H1 (cell line): ENCODE measurements around the gene ABCG1. TPM values are rescaled to one million over a fixed set of nuclear protein-coding genes. Genes with fewer than 3 reads are reported as not detected.

Experiments
- CTCF ChIA-PET: fragments of 300-600 bp; sonication (Branson Sonifier 250); formaldehyde crosslinking; loops from one replicate; lab custom pipeline; 2021; ENCODE audit not compliant: partially characterized antibody; lab: Charles Lee
- POLR2A ChIA-PET: fragments of 300-600 bp; sonication (Branson Sonifier 250); formaldehyde crosslinking; loops from one replicate; lab custom pipeline; 2021; ENCODE audit warnings: inconsistent platforms; ENCODE audit not compliant: partially characterized antibody; lab: Charles Lee
- DNase-seq, 2 experiments: peaks; one replicate each; pipeline versions ENCODE4 v3.0.0 to v3.0.0-alpha.2; 2010 to 2022; ENCODE audit warnings: low spot score in 2 of 2, low read depth in 1 of 2, mixed read lengths in 1 of 2
- FAIRE-seq: peaks from 2 replicates; lab custom pipeline; 2011; peaks lifted over from hg19 to GRCh38; lab: Jason Lieb, UNC
- H2AFZ ChIP-seq: 2 replicates; pipeline ENCODE4 v1.8.1; 2012; ENCODE audit warnings: low read length, inconsistent platforms
- H2AK5ac ChIP-seq: 2 replicates; pipeline ENCODE4 v1.6.1; 2013; ENCODE audit warnings: low read depth, low read length
- H2BK120ac ChIP-seq: replicated peaks from 2 replicates; pipeline ENCODE3; 2013; ENCODE audit warnings: low read depth, low read length, inconsistent platforms
- H2BK12ac ChIP-seq: 2 replicates; pipeline ENCODE4 v1.6.1; 2013; ENCODE audit warnings: low read depth, low read length
- H2BK15ac ChIP-seq: 2 replicates; pipeline ENCODE4 v1.6.1; 2013; ENCODE audit warnings: low read length
- H2BK20ac ChIP-seq: 2 replicates; pipeline ENCODE4 v1.6.1; 2013; ENCODE audit warnings: low read length
- H2BK5ac ChIP-seq: 2 replicates; pipeline ENCODE4 v1.6.1; 2013; ENCODE audit warnings: low read depth, low read length
- H3K14ac ChIP-seq: 2 replicates; pipeline ENCODE4 v1.6.1; 2013; ENCODE audit warnings: inconsistent platforms; ENCODE audit not compliant: insufficient read length
- H3K18ac ChIP-seq: 2 replicates; pipeline ENCODE4 v1.6.1; 2013; ENCODE audit warnings: low read length; ENCODE audit errors: extremely low read depth
- H3K23ac ChIP-seq: 2 replicates; pipeline ENCODE4 v1.6.1; 2013; ENCODE audit warnings: inconsistent platforms; ENCODE audit not compliant: insufficient read length
- H3K23me2 ChIP-seq: 2 replicates; pipeline ENCODE4 v1.6.1; 2013; ENCODE audit warnings: low read depth, low read length
- H3K27ac ChIP-seq: 2 replicates; pipeline ENCODE4 v1.6.1; 2011; ENCODE audit warnings: low read depth, low read length, inconsistent platforms
- H3K27me3 ChIP-seq, 4 experiments: replicated peaks in 1 of 4; 1 replicate in 1 of 4; 2 replicates in 3 of 4; pipeline versions ENCODE4 v1.6.1 to v1.8.1; 2011 to 2013; ENCODE audit warnings: low read length in 3 of 4, mild to moderate bottlenecking in 3 of 4, inconsistent platforms in 2 of 4, mixed read lengths in 2 of 4, moderate library complexity in 1 of 4; ENCODE audit not compliant: control insufficient read depth in 3 of 4, insufficient read depth in 3 of 4; ENCODE audit errors: extremely low read depth in 1 of 4
- H3K36me3 ChIP-seq, 4 experiments: 2 replicates each; pipeline versions ENCODE4 v1.6.1 to v1.8.1; 2011 to 2013; ENCODE audit warnings: mild to moderate bottlenecking in 4 of 4, low read length in 3 of 4, moderate library complexity in 2 of 4, control low read depth in 1 of 4, inconsistent platforms in 1 of 4; ENCODE audit not compliant: insufficient read depth in 4 of 4, control insufficient read depth in 2 of 4
- H3K4ac ChIP-seq: replicated peaks from 2 replicates; pipeline ENCODE3; 2013; ENCODE audit warnings: low read length, low read depth, mixed read lengths, inconsistent platforms; ENCODE audit not compliant: insufficient read length
- H3K4me1 ChIP-seq, 4 experiments: replicated peaks in 1 of 4; 1 replicate in 1 of 4; 2 replicates in 3 of 4; pipeline versions ENCODE4 v1.6.1 to v1.8.1; 2011 to 2013; ENCODE audit warnings: low read length in 3 of 4, inconsistent platforms in 2 of 4, mixed read lengths in 1 of 4; ENCODE audit not compliant: insufficient read depth in 4 of 4, control insufficient read depth in 3 of 4
- H3K4me2 ChIP-seq, 2 experiments: 2 replicates each; pipeline versions ENCODE4 v1.6.1 to v1.8.1; 2011 to 2013; ENCODE audit warnings: low read depth in 2 of 2, low read length in 2 of 2, control low read depth in 1 of 2, inconsistent platforms in 1 of 2, mild to moderate bottlenecking in 1 of 2; ENCODE audit not compliant: insufficient read depth in 1 of 2
- H3K4me3 ChIP-seq, 4 experiments: fragments of 200-600, 300-600 bp in 1 of 4; sonication (generic), shearing (Covaris generic), sonication (Bioruptor Twin) in 1 of 4; 2 replicates each; pipeline versions ENCODE4 v1.5.1 to v1.8.1; 2011 to 2016; ENCODE audit warnings: low read length in 4 of 4, low read depth in 3 of 4, control low read depth in 2 of 4, inconsistent platforms in 2 of 4, mild to moderate bottlenecking in 2 of 4, mixed read lengths in 1 of 4, moderate library complexity in 1 of 4; ENCODE audit not compliant: insufficient read depth in 2 of 4; ENCODE audit errors: extremely low read depth in 1 of 4
- H3K56ac ChIP-seq: replicated peaks from 2 replicates; pipeline ENCODE3; 2013; ENCODE audit warnings: low read depth, mild to moderate bottlenecking, mixed read lengths, low read length, inconsistent platforms; ENCODE audit not compliant: insufficient read length
- H3K79me1 ChIP-seq: 2 replicates; pipeline ENCODE4 v1.6.1; 2013; ENCODE audit warnings: low read depth, low read length, control low read depth
- H3K79me2 ChIP-seq, 2 experiments: 2 replicates each; pipeline versions ENCODE4 v1.6.1 to v1.8.1; 2012 to 2013; ENCODE audit warnings: low read length in 2 of 2, mild to moderate bottlenecking in 2 of 2, inconsistent platforms in 1 of 2; ENCODE audit not compliant: insufficient read depth in 2 of 2, control insufficient read depth in 1 of 2
- H3K9ac ChIP-seq, 4 experiments: replicated peaks in 1 of 4; 1 replicate in 1 of 4; 2 replicates in 3 of 4; pipeline versions ENCODE4 v1.6.1 to v1.8.1; 2011 to 2013; ENCODE audit warnings: low read depth in 3 of 4, low read length in 3 of 4, control low read depth in 2 of 4, mild to moderate bottlenecking in 2 of 4, moderate library complexity in 2 of 4, inconsistent platforms in 1 of 4; ENCODE audit errors: extremely low read depth in 1 of 4
- H3K9me3 ChIP-seq, 2 experiments: 2 replicates each; pipeline versions ENCODE4 v1.6.1 to v1.8.1; 2012 to 2013; ENCODE audit warnings: mild to moderate bottlenecking in 2 of 2, moderate library complexity in 2 of 2, control low read depth in 1 of 2, inconsistent platforms in 1 of 2, low read depth in 1 of 2, low read length in 1 of 2, mixed read lengths in 1 of 2; ENCODE audit not compliant: insufficient read depth in 2 of 2
- H4K20me1 ChIP-seq, 2 experiments: replicated peaks in 1 of 2; 2 replicates each; pipeline versions ENCODE3 to v1.8.1; 2011 to 2013; ENCODE audit warnings: inconsistent platforms in 2 of 2, low read length in 2 of 2, mild to moderate bottlenecking in 1 of 2; ENCODE audit not compliant: insufficient read depth in 2 of 2, control insufficient read depth in 1 of 2
- H4K5ac ChIP-seq: 2 replicates; pipeline ENCODE4 v1.6.1; 2013; ENCODE audit warnings: low read length, low read depth, mixed read lengths, inconsistent platforms; ENCODE audit not compliant: insufficient read length
- H4K8ac ChIP-seq: 2 replicates; pipeline ENCODE4 v1.8.0; 2013; ENCODE audit warnings: mild to moderate bottlenecking, moderate library complexity, low read length, inconsistent platforms; ENCODE audit not compliant: insufficient read depth; ENCODE audit errors: extremely low read depth
- H4K91ac ChIP-seq: replicated peaks from 2 replicates; pipeline ENCODE3; 2013; ENCODE audit warnings: low read length, mixed read lengths, inconsistent platforms; ENCODE audit not compliant: insufficient read length
- CHD2 ChIP-seq: IDR thresholded peaks from 2 replicates; pipeline ENCODE4 v1.6.1; 2012; ENCODE audit warnings: low read length, improper control_type of control experiment
- CREB1 ChIP-seq: IDR thresholded peaks from 2 replicates; pipeline ENCODE4 v1.6.1; 2012; ENCODE audit warnings: inconsistent platforms
- EZH2 ChIP-seq: fragments of 200-600 bp; sonication (generic); IDR thresholded peaks from 2 replicates; pipeline ENCODE4 v1.7.1; 2012; ENCODE audit warnings: low read depth, mild to moderate bottlenecking, moderate library complexity, low read length, inconsistent platforms; ENCODE audit not compliant: severe bottlenecking
- FOSL1 ChIP-seq: IDR thresholded peaks from 2 replicates; pipeline ENCODE4 v1.6.1; 2011; ENCODE audit warnings: mild to moderate bottlenecking, low read depth, low read length, moderate library complexity; ENCODE audit not compliant: insufficient read depth
- GTF2F1 ChIP-seq: IDR thresholded peaks from 2 replicates; pipeline ENCODE4 v1.6.1; 2012; ENCODE audit warnings: low read depth, low read length, improper control_type of control experiment, borderline replicate concordance
- HDAC2 ChIP-seq, 2 experiments: fragments of 300-600 bp in 1 of 2; sonication (generic) in 1 of 2; IDR thresholded peaks; 2 replicates each; pipeline ENCODE4 v1.6.1; 2011 to 2012; ENCODE audit warnings: low read depth in 2 of 2, low read length in 2 of 2, mild to moderate bottlenecking in 2 of 2, moderate library complexity in 2 of 2, borderline replicate concordance in 1 of 2, inconsistent platforms in 1 of 2
- JUN ChIP-seq: IDR thresholded peaks from 2 replicates; pipeline ENCODE4 v1.6.1; 2011; ENCODE audit warnings: low read depth, mild to moderate bottlenecking, improper control_type of control experiment, low read length
- KDM1A ChIP-seq: fragments of 200-600, 300-600 bp; sonication (generic); IDR thresholded peaks from 2 replicates; pipeline ENCODE4 v1.7.1; 2016; ENCODE audit warnings: mild to moderate bottlenecking, low read length, borderline replicate concordance
- NRF1 ChIP-seq: IDR thresholded peaks from 2 replicates; pipeline ENCODE4 v1.6.1; 2011; ENCODE audit warnings: mild to moderate bottlenecking, low read depth, low read length, improper control_type of control experiment
- POU5F1 ChIP-seq: IDR thresholded peaks from 2 replicates; pipeline ENCODE4 v1.6.1; 2011; ENCODE audit warnings: low read depth, mild to moderate bottlenecking, low read length, moderate library complexity
- RAD21 ChIP-seq, 2 experiments: IDR thresholded peaks in 1 of 2; conservative IDR thresholded peaks in 1 of 2; 2 replicates each; pipeline ENCODE4 v1.6.1; 2011; ENCODE audit warnings: low read depth in 2 of 2, low read length in 2 of 2, improper control_type of control experiment in 1 of 2, inconsistent platforms in 1 of 2, mild to moderate bottlenecking in 1 of 2, moderate library complexity in 1 of 2
- SIRT6 ChIP-seq: IDR thresholded peaks from one replicate; pipeline ENCODE4 v1.7.1; 2012; ENCODE audit warnings: low read length, inconsistent platforms
- WGBS, 2 experiments: shearing (Covaris generic) in 1 of 2; methylation state at CpG; one replicate each; pipeline versions ENCODE4 v1.1.6 to v1.1.7; 2013 to 2015; ENCODE audit warnings: low lambda C conversion rate in 2 of 2, mixed read lengths in 2 of 2, inconsistent platforms in 1 of 2, low coverage in 1 of 2, missing lambda C conversion rate in 1 of 2; ENCODE audit not compliant: insufficient replicate concordance in 2 of 2, insufficient coverage in 1 of 2, insufficient read length in 1 of 2; ENCODE audit errors: extremely low coverage in 1 of 2, missing lambda C conversion rate in 1 of 2; 5-methylcytosine and 5-hydroxymethylcytosine counted together
- polyA plus RNA-seq, 7 experiments: library from polyadenylated mRNA; depleted of rRNA in 3 of 7; stranded (reverse) in 5 of 7; unstranded in 2 of 7; fragments of >200 nt in 5 of 7; fragments of 200-250 nt in 2 of 7; gene quantifications; 1 replicate in 5 of 7; 2 replicates in 1 of 7; 4 replicates in 1 of 7; pipeline versions ENCODE4 v1.2.1 to v1.2.3, GENCODE V29; 2011 to 2013; ENCODE audit warnings: missing spikeins in 2 of 7, mixed read lengths in 2 of 7
- total RNA-seq: library from RNA; stranded (reverse); fragmentation: NEBNext Ultra II Directional; extraction: Animal tissue kit (Norgen Biotek cat#: 25700); gene quantifications from 2 replicates; pipeline ENCODE4 v1.2.1, GENCODE V29; 2021

Gene ABCG1
- total and polyA plus RNA-seq, 2 of the 8 experiments (the other 6 are each of a cell fraction or from before 2014, with no cell fraction given) = 2.1 to 4.0 TPM

DNA sequence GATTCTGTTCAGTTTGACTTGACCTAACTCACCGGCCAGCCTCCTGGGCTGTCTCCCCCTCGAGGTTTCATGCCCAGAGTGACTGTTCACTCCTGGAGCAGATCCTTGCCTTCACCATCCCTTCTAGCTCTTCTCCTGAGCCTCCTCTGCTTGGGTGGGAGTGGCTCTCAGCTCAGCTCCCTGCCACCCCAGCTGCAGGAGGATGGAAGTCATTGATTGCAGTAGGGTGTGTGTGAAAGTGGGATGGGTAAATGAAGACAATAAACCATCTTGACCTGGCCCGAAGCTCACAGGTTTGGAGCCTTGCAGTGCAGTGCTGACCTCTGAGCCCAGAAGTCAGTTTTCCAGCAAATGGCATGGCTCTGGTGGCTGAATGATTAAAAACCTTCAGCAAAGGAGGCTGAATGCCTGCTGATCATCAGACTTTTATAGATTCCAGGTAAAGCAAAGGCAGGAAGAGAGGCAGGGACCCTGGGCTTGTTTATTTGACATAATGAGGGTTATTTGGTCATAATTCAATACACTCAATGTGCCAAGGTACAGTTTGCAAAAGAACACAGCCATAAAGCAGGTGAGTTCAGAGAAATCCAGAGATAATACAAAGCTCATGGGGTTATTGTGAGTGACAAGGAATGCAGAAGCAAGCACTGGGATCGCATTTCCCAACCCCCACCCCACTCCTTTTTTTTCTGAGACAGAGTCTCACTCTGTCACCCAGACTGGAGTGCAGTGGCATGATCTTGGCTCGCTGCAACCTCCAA, 113.8 kb downstream of the ABCG1 start:
- Histone ChIP-seq H3K36me3 (no peaks in the 10 kb centered on the region), H3K9ac (no peak overlapping the region), H2AK5ac (no peak overlapping the region), H2BK20ac (no peak overlapping the region), H2AFZ (no peak overlapping the region), H4K91ac (no peak overlapping the region), H2BK15ac (no peak overlapping the region), H4K5ac (no peak overlapping the region), H2BK12ac (peak overlapping the region; percentile 72; the same call in 1 of the 2 replicates), H3K27me3 (no peaks in the 10 kb centered on the region), H3K56ac (no peak overlapping the region), H3K23me2 (no peaks in the 10 kb centered on the region), H2BK5ac (peak overlapping the region; percentile 20; the same call in 1 of the 2 replicates), H4K8ac (no peak overlapping the region), H3K79me1 (no peaks in the 10 kb centered on the region), H3K9me3 (peaks cover 12 to 16% of the 10 kb centered on the region in 2 experiments), H3K14ac (no peak overlapping the region), H3K4me1 (peaks cover 0 to 13% (median 2%) of the 10 kb centered on the region in 4 experiments; a peak in 4 of 7 replicates), H3K79me2 (no peaks in the 10 kb centered on the region), H3K4me3 (no peak overlapping the region), H3K23ac (no peak overlapping the region), H3K4me2 (no peak overlapping the region), H3K18ac (no peak overlapping the region), H3K4ac (no peak overlapping the region), H4K20me1 (no peaks in the 10 kb centered on the region), H3K27ac (no peak overlapping the region), H2BK120ac (no peak overlapping the region)
- CTCF ChIA-PET = interaction anchor here (11.6 kb wide), 1 partner anchor 18 kb away, joined by 137 read pairs; the partner anchor contains the start of gene TFF3
- FAIRE-seq = no peak
- WGBS, 2 experiments = 79% methylated on average over 5 of the region's 5 CpGs; no CpG with 5 or more reads in 1 of the 2 experiments
- no peak for DNase-seq
- POLR2A ChIA-PET = no interaction called here
- no peak for TF ChIP-seq FOSL1
- no peak for TF ChIP-seq CREB1
- no peak for TF ChIP-seq EZH2
- TF ChIP-seq HDAC2 (IDR thresholded peaks at IDR 0.05; ENCODE audit: borderline replicate concordance in 1 of 2, low read depth in 2 of 2, low read length in 2 of 2) = no peak
- TF ChIP-seq RAD21 (IDR thresholded peaks at IDR 0.05 in 1 of 2, conservative IDR thresholded peaks at IDR 0.05 in 1 of 2; ENCODE audit: low read depth in 2 of 2, low read length in 2 of 2) = no peak
- TF ChIP-seq JUN = no peak
- no peak for TF ChIP-seq NRF1
- no peak for TF ChIP-seq KDM1A
- no peak for TF ChIP-seq GTF2F1
- no peak for TF ChIP-seq SIRT6
- no peak for TF ChIP-seq CHD2
- no peak for TF ChIP-seq POU5F1
